B cell (primary cell): Measurements from ENCODE around the gene STAMBPL1. TPM values are rescaled to one million over a fixed set of nuclear protein-coding genes. Genes with fewer than 3 reads are reported as not detected.

Experiments
- ATAC-seq: fragments of 200-7000 bp; cut with Tn5 transposase; one replicate; pipeline ENCODE4 v1.10.0; 2021; ENCODE audit warnings: low read depth, mild to moderate bottlenecking, moderate number of reproducible peaks, moderate library complexity
- CTCF ChIA-PET: fragments of 350-600 bp; sonication (Branson Sonifier 250); formaldehyde crosslinking; loops from one replicate; lab custom pipeline; 2021; ENCODE audit warnings: antibody characterized with exemption, inconsistent platforms; lab: Charles Lee
- POLR2A ChIA-PET: fragments of 350-600 bp; sonication (Branson Sonifier 250); formaldehyde crosslinking; loops from one replicate; lab custom pipeline; 2021; ENCODE audit warnings: antibody characterized with exemption; lab: Charles Lee
- DNase-seq: peaks from one replicate; pipeline ENCODE4 v3.0.0; 2013
- H2AFZ ChIP-seq: 2 replicates; pipeline ENCODE4 v1.6.1; 2012; ENCODE audit warnings: mild to moderate bottlenecking, low read depth, low read length; ENCODE audit not compliant: insufficient read depth, poor library complexity, severe bottlenecking
- H3K27ac ChIP-seq, 2 donors: 1 replicate in 1 of 2; 2 replicates in 1 of 2; pipeline ENCODE4 v1.5.1; 2012 to 2013; ENCODE audit warnings: low read length in 2 of 2, mild to moderate bottlenecking in 2 of 2, moderate library complexity in 1 of 2
- H3K27me3 ChIP-seq, 4 experiments: fragments of 200-600 bp in 1 of 4; sonication (generic) in 1 of 4; replicated peaks in 1 of 4; 1 replicate in 2 of 4; 2 replicates in 2 of 4; pipeline versions ENCODE4 v1.6.1 to v1.7.0; 2013 to 2016; ENCODE audit warnings: low read length in 3 of 4, mild to moderate bottlenecking in 2 of 4, mixed read lengths in 1 of 4, moderate library complexity in 1 of 4; ENCODE audit not compliant: insufficient read depth in 4 of 4, control insufficient read depth in 3 of 4; ENCODE audit errors: control extremely low read depth in 1 of 4
- H3K36me3 ChIP-seq, 2 experiments: replicated peaks in 1 of 2; 1 replicate in 1 of 2; 2 replicates in 1 of 2; pipeline versions ENCODE4 v1.6.1 to v1.7.1; 2013; ENCODE audit warnings: low read length in 1 of 2; ENCODE audit not compliant: insufficient read depth in 2 of 2, control insufficient read depth in 1 of 2; ENCODE audit errors: control extremely low read depth in 1 of 2, extremely low read depth in 1 of 2
- H3K4me1 ChIP-seq, 2 donors: fragments of 200-600 bp in 1 of 2; sonication (generic) in 1 of 2; 1 replicate in 1 of 2; 2 replicates in 1 of 2; pipeline versions ENCODE4 v1.5.1 to v1.6.1; 2013 to 2017; ENCODE audit warnings: low read length in 2 of 2; ENCODE audit not compliant: control insufficient read depth in 2 of 2, insufficient read depth in 2 of 2
- H3K4me2 ChIP-seq: replicated peaks from 2 replicates; pipeline ENCODE3; 2012; ENCODE audit warnings: mild to moderate bottlenecking, low read depth, low read length; ENCODE audit not compliant: poor library complexity, severe bottlenecking
- H3K4me3 ChIP-seq, 5 experiments: fragments of 200-600 bp in 1 of 5; sonication (generic) in 1 of 5; 1 replicate in 3 of 5; 2 replicates in 2 of 5; pipeline versions ENCODE4 v1.5.1 to v1.7.0; 2011 to 2016; ENCODE audit warnings: low read length in 4 of 5, mild to moderate bottlenecking in 4 of 5, low read depth in 2 of 5, control low read depth in 1 of 5, moderate library complexity in 1 of 5; ENCODE audit not compliant: insufficient read depth in 1 of 5; ENCODE audit errors: control extremely low read depth in 1 of 5, extremely low read depth in 1 of 5
- H3K79me2 ChIP-seq: fragments of 200-600 bp; sonication (generic); one replicate; pipeline ENCODE4 v1.6.0; 2016; ENCODE audit warnings: low read length; ENCODE audit not compliant: control insufficient read depth, insufficient read depth
- H3K9ac ChIP-seq: fragments of 200-600 bp; sonication (generic); 2 replicates; pipeline ENCODE4 v1.6.1; 2017; ENCODE audit warnings: mild to moderate bottlenecking, low read length, moderate library complexity
- H3K9me3 ChIP-seq, 3 donors: one replicate each; pipeline versions ENCODE4 v1.6.1 to v1.7.1; 2013; ENCODE audit warnings: low read length in 2 of 3; ENCODE audit not compliant: control insufficient read depth in 2 of 3, insufficient read depth in 1 of 3; ENCODE audit errors: control extremely low read depth in 1 of 3
- H4K20me1 ChIP-seq: 2 replicates; pipeline ENCODE4 v1.6.0; 2012; ENCODE audit warnings: mild to moderate bottlenecking, low read length; ENCODE audit not compliant: insufficient read depth, control insufficient read depth, poor library complexity, severe bottlenecking
- H3K27ac Mint-ChIP-seq: one replicate; pipeline ENCODE4 v1.8.0; 2021; ENCODE audit warnings: mixed read lengths
- H3K27me3 Mint-ChIP-seq: one replicate; pipeline ENCODE4 v1.8.0; 2021; ENCODE audit warnings: mixed read lengths
- H3K4me1 Mint-ChIP-seq: one replicate; pipeline ENCODE4 v1.8.0; 2021; ENCODE audit warnings: mixed read lengths
- H3K4me3 Mint-ChIP-seq: one replicate; pipeline ENCODE4 v1.8.0; 2021; ENCODE audit warnings: mixed read lengths
- H3K9me3 Mint-ChIP-seq: one replicate; pipeline ENCODE4 v1.8.0; 2022; ENCODE audit warnings: mixed read lengths; ENCODE audit not compliant: insufficient read depth
- CTCF ChIP-seq: fragments of 200-600 bp; IDR thresholded peaks from one replicate; pipeline ENCODE4 v1.8.0; 2022; ENCODE audit warnings: antibody characterized with exemption, mild to moderate bottlenecking
- EZH2 ChIP-seq: IDR thresholded peaks from 2 replicates; pipeline ENCODE4 v1.6.1; 2012; ENCODE audit warnings: borderline replicate concordance, low read depth, mild to moderate bottlenecking, moderate library complexity, low read length; ENCODE audit not compliant: insufficient read depth, poor library complexity, severe bottlenecking
- WGBS: methylation state at CpG from one replicate; pipeline ENCODE4 v1.1.5; 2013; ENCODE audit warnings: missing lambda C conversion rate; ENCODE audit not compliant: insufficient coverage; 5-methylcytosine and 5-hydroxymethylcytosine counted together
- intact Hi-C: fragments of 100-400 bp; cut with micrococcal nuclease; formaldehyde crosslinking; loops from one replicate; pipeline ENCODE4 v1.10.0; 2022
- polyA plus RNA-seq: library from polyadenylated mRNA; depleted of rRNA; stranded (reverse); fragments of >200 nt; gene quantifications from 2 replicates; pipeline ENCODE4 v1.2.3, GENCODE V29; 2012
- total RNA-seq, 2 donors: library from RNA; stranded (reverse); fragments of 120-200 nt in 1 of 2; gene quantifications; 1 replicate in 1 of 2; 2 replicates in 1 of 2; pipeline versions ENCODE4 v1.2.3 to v1.2.4, GENCODE V29; 2013 to 2022

STAMBPL1 gene
- total and polyA plus RNA-seq, 2 donors (not counting 1 experiment from before 2014, with no cell fraction given), result 50.3 to 64.2 TPM

- DNase-seq (no peak), ATAC-seq (no peak)
- H4K20me1 ChIP-seq, result no peaks in the 10 kb centered on the region
- WGBS, result 95% methylated on average over 4 of the region's 4 CpGs
- no peaks in the 10 kb centered on the region for H3K9me3 ChIP-seq
- H3K4me3 ChIP-seq, result no peak overlapping the region
- H3K4me2 ChIP-seq, result no peak overlapping the region
- intact Hi-C loops, result no loop called here
- no peaks in the 10 kb centered on the region for H3K27me3 Mint-ChIP-seq
- no peaks in the 10 kb centered on the region for H3K36me3 ChIP-seq
- ChIA-PET POLR2A (no interaction called here), CTCF (interaction anchor here (0.9 to 5.9 kb wide), 3 partner anchors 10 to 17 kb away, joined by 3 to 49 read pairs (median 3); no protein-coding TSS in a partner anchor)
- no peaks in the 10 kb centered on the region for H3K27me3 ChIP-seq
- H3K9ac ChIP-seq, result no peak overlapping the region
- H3K27ac Mint-ChIP-seq, result no peak overlapping the region
- no peaks in the 10 kb centered on the region for H3K79me2 ChIP-seq
- no peaks in the 10 kb centered on the region for H3K4me1 Mint-ChIP-seq
- H2AFZ ChIP-seq, result no peak overlapping the region
- no peak overlapping the region for H3K27ac ChIP-seq
- H3K9me3 Mint-ChIP-seq, result no peaks in the 10 kb centered on the region
- no peak overlapping the region for H3K4me3 Mint-ChIP-seq
- no peak for TF ChIP-seq EZH2
- TF ChIP-seq CTCF, result no peak
- no peaks in the 10 kb centered on the region for H3K4me1 ChIP-seq
These were observed 27.7 kb upstream of the STAMBPL1 start for GRCh38 chr10:88852327-88852726.

- Mint-ChIP-seq H3K4me1 (no peaks in the 10 kb centered on the region), H3K4me3 (no peak overlapping the region), H3K27me3 (no peaks in the 10 kb centered on the region), H3K27ac (no peak overlapping the region), H3K9me3 (no peaks in the 10 kb centered on the region)
- ChIA-PET CTCF (interaction anchor here (0.7 to 5.9 kb wide), 9 partner anchors 9 to 360 kb away, joined by 3 to 49 read pairs (median 4); no protein-coding TSS in a partner anchor), POLR2A (no interaction called here)
- no peak overlapping the region for H3K27ac ChIP-seq
- no peak for DNase-seq
- TF ChIP-seq CTCF (no peak), EZH2 (no peak)
- H3K4me3 ChIP-seq, result no peak overlapping the region
- no peaks in the 10 kb centered on the region for H3K27me3 ChIP-seq
- no peak overlapping the region for H3K4me2 ChIP-seq
- no CpG with 5 or more reads among the region's 4 CpGs for WGBS
- no peaks in the 10 kb centered on the region for H3K36me3 ChIP-seq
- H3K79me2 ChIP-seq, result no peaks in the 10 kb centered on the region
- no peaks in the 10 kb centered on the region for H3K4me1 ChIP-seq
- intact Hi-C loops, result no loop called here
- no peak overlapping the region for H3K9ac ChIP-seq
- H2AFZ ChIP-seq, result no peak overlapping the region
- H4K20me1 ChIP-seq, result no peaks in the 10 kb centered on the region
- H3K9me3 ChIP-seq, result no peaks in the 10 kb centered on the region
- ATAC-seq, result no peak
These were observed 26.7 kb upstream of the STAMBPL1 start for GRCh38 chr10:88853155-88853881.
